HG03521 (cell line): ENCODE results near the gene PLEKHG3.

Source experiments
- ATAC-seq: cut with Tn5 transposase; IDR thresholded peaks from one replicate; pipeline ENCODE4 v1.9.1; 2021; ENCODE audit warnings: mild to moderate bottlenecking, moderate library complexity; ENCODE audit not compliant: unreplicated experiment

Gene PLEKHG3

GRCh38 chr14:64706119-64706592 is 1.9 kb downstream of the PLEKHG3 start:
- ATAC-seq: no peak

GRCh38 chr14:64706593-64707193 is 2.5 kb downstream of the PLEKHG3 start:
- no peak for ATAC-seq

GRCh38 chr14:64707661-64708060 is 3.4 kb downstream of the PLEKHG3 start:
- no peak for ATAC-seq

- no peak for ATAC-seq
Measured at GRCh38 chr14:64708148-64709004, 4.2 kb downstream of the PLEKHG3 start.

- no peak for ATAC-seq
Measured at GRCh38 chr14:64709126-64709525, 4.9 kb downstream of the PLEKHG3 start.

GRCh38 chr14:64711039-64711438 is 6.8 kb downstream of the PLEKHG3 start:
- ATAC-seq: no peak

GRCh38 chr14:64713677-64714076 is 9.5 kb downstream of the PLEKHG3 start:
- ATAC-seq: no peak

- ATAC-seq: no peak
Measured at GRCh38 chr14:64714432-64715025, 10.3 kb downstream of the PLEKHG3 start.

- ATAC-seq: no peak
Measured at GRCh38 chr14:64715146-64715627, 11.0 kb downstream of the PLEKHG3 start.

- no peak for ATAC-seq
Measured at GRCh38 chr14:64715628-64716412, 11.6 kb downstream of the PLEKHG3 start.

- no peak for ATAC-seq
Measured at GRCh38 chr14:64717870-64718269, 13.6 kb downstream of the PLEKHG3 start.

GRCh38 chr14:64718762-64719161 is 14.5 kb downstream of the PLEKHG3 start:
- ATAC-seq: no peak

GRCh38 chr14:64719601-64720000 is 15.4 kb downstream of the PLEKHG3 start:
- ATAC-seq: no peak

- ATAC-seq: no peak
Measured at GRCh38 chr14:64720131-64720576, 15.9 kb downstream of the PLEKHG3 start.

GRCh38 chr14:64721391-64721791 is 17.2 kb downstream of the PLEKHG3 start:
- ATAC-seq: no peak

GRCh38 chr14:64721899-64722298 is 17.7 kb downstream of the PLEKHG3 start:
- no peak for ATAC-seq

GRCh38 chr14:64722842-64723447 is 18.7 kb downstream of the PLEKHG3 start:
- no peak for ATAC-seq

GRCh38 chr14:64723691-64724577 is 19.7 kb downstream of the PLEKHG3 start:
- no peak for ATAC-seq

GRCh38 chr14:64724578-64724930 is 20.3 kb downstream of the PLEKHG3 start:
- no peak for ATAC-seq
